K562 (cell line): ENCODE measurements around the gene KDELR3. TPM values are rescaled to one million over a fixed set of nuclear protein-coding genes. Genes with fewer than 3 reads are reported as not detected.
A peak's percentile ranks its signal among the peaks of the same experiment; 100 is the strongest.

Source experiments
- BRD4 ChIP-seq: fragments of 200-600 bp; sonication (generic); IDR thresholded peaks from 2 replicates; pipeline ENCODE4 v1.6.1; 2017; ENCODE audit warnings: inconsistent platforms
- DPF2 ChIP-seq: fragments of 450-650 bp; IDR thresholded peaks from 2 replicates; pipeline ENCODE4 v1.6.1; 2016
- GTF2E2 ChIP-seq: fragments of 200-800 bp; sonication (Bioruptor generic); IDR thresholded peaks from 2 replicates; pipeline ENCODE4 v1.6.1; 2016; ENCODE audit warnings: missing genetic modification characterization, missing compliant biosample characterization
- KDM2B ChIP-seq: fragments of 250-450 bp; sonication (Bioruptor Pico); IDR thresholded peaks from 2 replicates; pipeline ENCODE4 v1.8.0; 2021; ENCODE audit warnings: mild to moderate bottlenecking, moderate library complexity
- MTF1 ChIP-seq: fragments of 250-450 bp; sonication (Bioruptor Pico); IDR thresholded peaks from 2 replicates; pipeline ENCODE4 v1.9.0; 2021; ENCODE audit warnings: moderate library complexity, mild to moderate bottlenecking, inconsistent platforms, borderline replicate concordance
- MXI1 ChIP-seq: IDR thresholded peaks from 2 replicates; pipeline ENCODE4 v1.6.1; 2011; ENCODE audit warnings: low read depth, mild to moderate bottlenecking, improper control_type of control experiment, low read length
- PCBP2 ChIP-seq: fragments of 200-400 bp; formaldehyde crosslinking; IDR thresholded peaks from 2 replicates; pipeline ENCODE4 v1.6.1; 2018; ENCODE audit warnings: low read length, low read depth, mild to moderate bottlenecking, moderate library complexity; ENCODE audit not compliant: poor library complexity, severe bottlenecking
- PHF8 ChIP-seq: fragments of 200-600 bp; sonication (generic); IDR thresholded peaks from 2 replicates; pipeline ENCODE4 v1.6.1; 2012; ENCODE audit warnings: mixed run types, mild to moderate bottlenecking, inconsistent platforms, low read length, moderate library complexity, borderline replicate concordance
- PHTF2 ChIP-seq: fragments of 250-450 bp; sonication (Bioruptor Pico); IDR thresholded peaks from 2 replicates; pipeline ENCODE4 v1.5.0; 2021; ENCODE audit warnings: mild to moderate bottlenecking
- PPARD ChIP-seq: fragments of 250-450 bp; sonication (Bioruptor Pico); IDR thresholded peaks from 2 replicates; pipeline ENCODE4 v1.8.0; 2022; ENCODE audit warnings: inconsistent platforms, mild to moderate bottlenecking, moderate library complexity
- RBBP5 ChIP-seq: fragments of 200-600 bp; sonication (generic); IDR thresholded peaks from 2 replicates; pipeline ENCODE4 v1.6.1; 2012; ENCODE audit warnings: borderline replicate concordance, mild to moderate bottlenecking, low read length, control low read depth, inconsistent platforms; ENCODE audit not compliant: insufficient read depth, poor library complexity, severe bottlenecking
- TBP ChIP-seq: optimal IDR thresholded peaks from 2 replicates; pipeline ENCODE3; 2011; ENCODE audit warnings: low read depth, low read length, improper control_type of control experiment
- TEAD2 ChIP-seq: fragments of 450-650 bp; IDR thresholded peaks from 2 replicates; pipeline ENCODE4 v1.6.1; 2016; ENCODE audit warnings: missing genetic modification characterization, control low read depth, missing compliant biosample characterization
- YY1 ChIP-seq, 3 experiments: IDR thresholded peaks; 2 replicates each; pipeline ENCODE4 v1.6.1; 2011; ENCODE audit warnings: low read length in 2 of 3, mild to moderate bottlenecking in 2 of 3, moderate library complexity in 2 of 3, borderline replicate concordance in 1 of 3, control low read depth in 1 of 3, low read depth in 1 of 3; ENCODE audit not compliant: insufficient read depth in 3 of 3, insufficient replicate concordance in 2 of 3, control insufficient read depth in 1 of 3, insufficient read length in 1 of 3; ENCODE audit errors: extremely low read depth in 1 of 3
- ZBTB11 ChIP-seq, 3 experiments: fragments of 200-800 bp in 1 of 3; fragments of 250-450 bp in 1 of 3; fragments of 450-650 bp in 1 of 3; sonication (Bioruptor Pico) in 1 of 3; sonication (Bioruptor generic) in 1 of 3; formaldehyde crosslinking in 1 of 3; IDR thresholded peaks; 2 replicates each; pipeline versions ENCODE4 v1.6.1 to v1.8.0; 2016 to 2022; ENCODE audit warnings: mild to moderate bottlenecking in 2 of 3, missing genetic modification characterization in 2 of 3, missing compliant biosample characterization in 1 of 3, moderate library complexity in 1 of 3
- ZNF347 ChIP-seq: fragments of 450-650 bp; formaldehyde crosslinking; IDR thresholded peaks from 2 replicates; pipeline ENCODE4 v1.4.0; 2020; ENCODE audit warnings: low read depth, mild to moderate bottlenecking, moderate library complexity
- ZNF644 ChIP-seq: fragments of 200-800 bp; sonication (Bioruptor generic); IDR thresholded peaks from 2 replicates; pipeline ENCODE4 v1.6.1; 2016; ENCODE audit warnings: low read depth, missing genetic modification characterization, missing compliant biosample characterization
- ZNF655 ChIP-seq: fragments of 250-450 bp; sonication (Bioruptor Pico); IDR thresholded peaks from 2 replicates; pipeline ENCODE4 v1.5.0; 2021
- ZNF717 ChIP-seq: fragments of 250-450 bp; sonication (Bioruptor Pico); IDR thresholded peaks from 2 replicates; pipeline ENCODE4 v1.5.0; 2021
- polyA plus RNA-seq, 8 experiments: library from polyadenylated mRNA; depleted of rRNA in 4 of 8; stranded (reverse) in 5 of 8; unstranded in 3 of 8; fragments of >200 nt; fragmentation: Nextera tagmentation in 2 of 8; fragmentation: Illumina TruSeq in 1 of 8; extraction: Ambion mirVana in 2 of 8; extraction: Trizol in 1 of 8; gene quantifications; 2 replicates each; pipeline versions ENCODE4 v1.2.1 to v1.2.3, GENCODE V29; 2011 to 2014; ENCODE audit warnings: inconsistent platforms in 1 of 8, missing spikeins in 1 of 8
- total RNA-seq, 7 experiments: library from RNA; depleted of rRNA in 6 of 7; stranded (reverse); fragments of >200 nt in 6 of 7; fragmentation: Illumina TruSeq in 2 of 7; extraction: Trizol in 2 of 7; gene quantifications; 2 replicates each; pipeline versions ENCODE4 v1.2.1 to v1.2.3, GENCODE V29; 2011 to 2021; ENCODE audit warnings: low replicate concordance in 1 of 7
- TF ChIP-seq, protein P1 (sequence below), 2 experiments: fragments of 250-450 bp in 1 of 2; fragments of 450-650 bp in 1 of 2; sonication (Bioruptor Pico) in 1 of 2; IDR thresholded peaks; 2 replicates each; pipeline versions ENCODE4 v1.6.1 to v1.8.0; 2016 to 2021; ENCODE audit warnings: mild to moderate bottlenecking in 2 of 2, moderate library complexity in 2 of 2, missing compliant biosample characterization in 1 of 2, missing genetic modification characterization in 1 of 2

KDELR3 gene
- total and polyA plus RNA-seq, 9 of the 15 experiments (the other 6 are each of a cell fraction or from before 2014, with no cell fraction given), result 7.1 to 44.8 (median 9.6) TPM

- peak in 1 of 3 experiments; percentile 54 for TF ChIP-seq YY1 (IDR thresholded peaks at IDR 0.05; ENCODE audit: borderline replicate concordance in 1 of 3, control insufficient read depth in 1 of 3, extremely low read depth in 1 of 3, insufficient read depth in 3 of 3, insufficient read length in 1 of 3, insufficient replicate concordance in 2 of 3, low read depth in 1 of 3, low read length in 2 of 3)
- TF ChIP-seq MTF1, result no peak
- TF ChIP-seq GTF2E2, result no peak; the same call in 1 of the 2 replicates
- TF ChIP-seq PCBP2, result peak; percentile 19
- TF ChIP-seq, protein P1, sequence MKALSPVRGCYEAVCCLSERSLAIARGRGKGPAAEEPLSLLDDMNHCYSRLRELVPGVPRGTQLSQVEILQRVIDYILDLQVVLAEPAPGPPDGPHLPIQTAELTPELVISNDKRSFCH (CRISPR knock-in tag; IDR thresholded peaks at IDR 0.05), result no peak
- TF ChIP-seq, protein P1 (tag; IDR thresholded peaks at IDR 0.05), result no peak
- TF ChIP-seq MXI1, result no peak
- TF ChIP-seq TEAD2, result no peak
- TF ChIP-seq ZNF717 (CRISPR knock-in tag), result no peak
- TF ChIP-seq BRD4, result peak; percentile 99
- TF ChIP-seq ZNF347 (CRISPR knock-in tag), result no peak
- TF ChIP-seq ZBTB11 (CRISPR knock-in tag; IDR thresholded peaks at IDR 0.05), result peak in 1 of 3 experiments; percentile 25; a peak in 1 of 6 replicates
- TF ChIP-seq ZNF644 (tag), result no peak
- no peak for TF ChIP-seq KDM2B (CRISPR knock-in tag)
- TF ChIP-seq RBBP5, result peak; percentile 39
- no peak for TF ChIP-seq PHTF2 (CRISPR knock-in tag)
- no peak for TF ChIP-seq ZNF655 (CRISPR knock-in tag)
- no peak for TF ChIP-seq PPARD
- TF ChIP-seq TBP, result peak; percentile 44
- peak; percentile 38; the same call in 1 of the 2 replicates for TF ChIP-seq PHF8
- TF ChIP-seq DPF2, result no peak
Measured at GRCh38 chr22:38505541-38506117, 37.7 kb downstream of the KDELR3 start (continued).
